NT2/D1 (cell line): Measurements from ENCODE around the gene CAMK4.

Experiments used
- SUZ12 ChIP-seq: IDR thresholded peaks from 2 replicates; pipeline ENCODE4 v1.6.1; 2011; ENCODE audit not compliant: insufficient read length, insufficient read depth; ENCODE audit errors: extremely low read depth
- YY1 ChIP-seq: IDR thresholded peaks from 2 replicates; pipeline ENCODE4 v1.6.1; 2011; ENCODE audit not compliant: insufficient read length, insufficient read depth
- ZNF274 ChIP-seq: IDR thresholded peaks from 2 replicates; pipeline ENCODE4 v1.6.1; 2011; ENCODE audit warnings: mild to moderate bottlenecking, low read depth, low read length

DNA sequence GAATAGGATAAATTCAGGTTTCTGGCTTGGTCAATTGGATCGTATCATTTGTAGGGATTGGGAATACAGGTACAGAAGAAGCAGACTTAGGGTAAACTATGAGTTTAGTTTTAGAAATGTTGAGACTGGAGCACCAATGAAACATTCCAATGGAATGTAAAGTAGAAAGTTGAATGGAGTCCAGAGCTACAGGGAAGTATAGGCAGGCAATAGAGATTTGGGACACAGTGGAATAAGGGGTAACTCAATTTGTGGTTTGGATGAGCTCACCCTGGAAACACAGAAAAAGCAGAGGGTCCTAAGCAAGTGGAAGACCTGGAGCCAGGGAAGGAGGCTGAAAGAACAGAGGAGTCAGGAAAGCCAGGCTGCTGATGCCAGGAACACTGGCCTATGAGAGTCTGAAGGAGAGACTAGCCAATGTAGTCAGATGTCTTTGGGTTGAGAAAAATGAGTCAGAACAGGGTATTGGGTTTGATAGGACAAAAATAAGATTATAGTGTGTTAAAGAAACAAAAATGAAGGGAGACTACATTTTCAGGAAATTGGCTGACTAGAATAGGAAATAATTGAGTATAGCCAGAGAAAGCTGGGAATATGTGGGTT, 215.4 kb downstream of the CAMK4 start:
- no peak for TF ChIP-seq YY1
- no peak for TF ChIP-seq SUZ12
- TF ChIP-seq ZNF274, result no peak
